Non-pigmented ciliary epithelial cell (primary cell): Measurements from ENCODE around the gene CAMK1D.
A peak's percentile ranks its signal among the peaks of the same experiment; 100 is the strongest.

Experiments
- DNase-seq: peaks from one replicate; pipeline ENCODE4 v3.0.0-alpha.2; 2010; ENCODE audit warnings: low read depth

Gene CAMK1D

GRCh38 chr10:12375076-12375504 is 25.7 kb downstream of the CAMK1D start:
- DNase-seq = no peak

DNA sequence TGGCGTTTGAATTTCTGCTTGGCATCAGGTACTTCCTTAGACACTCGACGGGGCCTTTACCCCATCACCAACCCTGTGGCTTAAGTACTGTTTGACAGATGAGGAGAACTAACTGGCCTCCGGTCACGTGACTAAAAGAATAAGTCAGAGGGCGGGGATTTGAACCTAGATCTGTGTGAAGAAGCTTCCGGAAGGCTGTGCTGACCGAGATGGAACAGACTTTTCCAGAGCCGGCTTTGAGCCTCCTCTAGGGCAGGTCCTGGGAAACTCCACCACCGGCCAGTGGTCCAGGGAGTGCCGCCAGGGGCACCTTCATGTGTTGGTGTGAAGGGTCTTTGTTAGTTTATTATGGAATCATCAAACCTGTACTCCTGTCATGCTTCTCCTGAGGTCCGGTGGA is 26.9 kb downstream of the CAMK1D start:
- no peak for DNase-seq

DNA sequence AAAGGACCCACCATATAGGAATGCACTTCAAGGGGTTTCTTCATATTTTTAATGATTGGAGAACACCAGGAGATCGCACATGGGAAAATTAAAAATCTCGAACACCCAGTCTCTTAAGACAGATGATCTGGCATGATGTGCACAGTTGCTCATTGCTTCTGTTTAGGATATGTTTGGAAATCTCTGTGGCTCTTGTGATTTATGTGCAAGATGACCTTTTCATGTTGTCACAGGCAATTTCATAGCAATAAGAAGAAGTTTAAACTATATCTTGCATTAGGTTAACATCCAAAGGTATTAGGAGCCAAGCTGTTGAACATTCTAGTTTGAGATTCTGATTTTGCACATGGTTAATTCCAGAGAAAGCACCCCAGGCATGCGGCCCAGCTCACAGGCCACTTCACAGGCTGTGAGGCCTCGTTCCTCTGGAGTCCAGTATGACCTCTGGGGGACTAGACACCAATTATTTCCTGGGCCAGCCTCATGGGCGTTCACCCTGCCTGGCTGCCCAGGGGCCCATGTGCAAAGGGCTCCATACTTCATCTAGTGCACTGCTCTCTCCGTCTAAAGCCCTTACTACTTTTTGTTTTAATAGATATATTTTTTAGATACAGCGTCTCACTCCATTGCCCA is 28.4 kb downstream of the CAMK1D start:
- no peak for DNase-seq

GRCh38 chr10:12380999-12381398 is 31.7 kb downstream of the CAMK1D start:
- DNase-seq = no peak

DNA sequence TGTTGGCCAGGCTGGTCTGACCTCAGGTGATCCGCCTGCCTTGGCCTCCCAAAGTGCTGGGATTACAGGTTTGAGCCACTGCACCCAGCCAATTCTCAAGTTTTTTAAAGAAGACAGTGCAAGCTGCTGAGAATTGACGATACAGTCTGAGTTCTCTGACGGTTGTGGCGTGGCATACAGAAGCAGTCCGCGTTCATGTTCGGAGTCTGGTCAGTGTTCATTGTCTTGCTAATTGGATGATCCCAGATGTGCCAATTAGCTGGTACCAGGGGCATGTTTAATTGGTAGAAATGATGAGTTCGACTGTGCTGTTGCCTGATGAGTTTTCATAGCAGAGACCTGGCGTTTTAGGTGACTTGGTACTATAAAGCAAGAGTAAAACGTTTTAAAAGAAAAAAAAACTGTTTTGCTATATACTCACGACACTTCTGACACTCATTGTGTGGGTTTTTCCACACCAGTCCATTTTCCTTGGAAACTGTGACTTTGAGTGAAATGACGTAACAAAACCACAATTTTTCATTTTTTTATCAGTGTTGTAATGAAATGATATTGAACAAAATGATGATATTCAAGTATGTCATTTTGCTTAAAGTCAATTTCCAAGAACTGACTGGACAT is 32.3 kb downstream of the CAMK1D start:
- DNase-seq = no peak

GRCh38 chr10:12382157-12382548 is 32.8 kb downstream of the CAMK1D start:
- DNase-seq = no peak

DNA sequence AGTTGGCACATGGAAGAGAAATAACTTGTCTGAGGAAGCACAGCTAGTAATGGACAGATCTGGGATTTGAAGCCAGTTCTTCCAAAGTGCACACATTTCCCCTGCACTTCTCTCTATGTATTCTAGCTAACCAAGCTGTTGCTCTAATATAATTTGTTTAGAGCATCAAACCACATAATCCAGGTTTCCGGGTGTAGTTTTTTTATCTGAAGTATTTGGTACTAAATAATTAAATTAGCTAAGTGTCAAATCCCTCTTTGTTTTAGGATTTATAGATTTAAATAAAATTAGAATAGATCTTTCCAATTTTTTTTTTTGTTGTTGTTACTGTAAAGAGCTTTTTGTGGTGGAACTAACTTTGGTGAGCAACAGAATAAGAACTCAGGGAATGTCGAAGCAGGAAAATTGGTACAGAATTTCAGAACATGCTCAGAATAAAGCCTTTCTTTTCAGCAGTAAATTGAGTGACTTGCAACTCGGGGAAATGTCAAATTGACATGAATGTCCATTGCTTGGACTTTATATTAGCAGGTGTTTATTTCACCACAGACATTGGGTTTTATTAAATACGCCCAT is 33.7 kb downstream of the CAMK1D start:
- no peak for DNase-seq

GRCh38 chr10:12384906-12385305 is 35.6 kb downstream of the CAMK1D start:
- DNase-seq = no peak

GRCh38 chr10:12387561-12388210 is 38.3 kb downstream of the CAMK1D start:
- no peak for DNase-seq

GRCh38 chr10:12388671-12389070 is 39.3 kb downstream of the CAMK1D start:
- no peak for DNase-seq

- no peak for DNase-seq
These were observed 39.9 kb downstream of the CAMK1D start for GRCh38 chr10:12389154-12389734.

GRCh38 chr10:12390733-12391132 is 41.4 kb downstream of the CAMK1D start:
- DNase-seq = no peak

DNA sequence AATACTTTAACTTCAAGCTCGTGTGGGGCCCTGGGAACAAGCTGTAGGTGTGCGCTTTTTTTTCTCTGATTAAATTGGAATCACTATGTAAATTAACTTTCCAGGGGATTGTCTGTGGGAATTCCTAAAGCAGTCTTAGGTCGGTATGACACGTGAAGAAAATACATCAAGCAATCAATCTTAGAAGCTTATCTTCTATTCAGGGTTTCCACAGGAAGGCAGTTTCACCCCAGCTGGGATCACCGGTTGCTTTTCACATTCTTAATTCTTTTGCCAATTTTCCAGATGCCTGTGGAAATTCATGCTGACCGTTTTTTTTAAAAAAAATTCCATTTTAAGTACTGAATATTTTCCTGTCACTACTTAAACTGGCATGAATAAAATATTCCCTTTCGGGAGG is 41.9 kb downstream of the CAMK1D start:
- DNase-seq = no peak

- DNase-seq = no peak
These were observed 44.5 kb downstream of the CAMK1D start for GRCh38 chr10:12393831-12394230.

GRCh38 chr10:12394241-12395033 is 45.1 kb downstream of the CAMK1D start:
- no peak for DNase-seq

- no peak for DNase-seq
These were observed 46.7 kb downstream of the CAMK1D start for GRCh38 chr10:12396093-12396492.

DNA sequence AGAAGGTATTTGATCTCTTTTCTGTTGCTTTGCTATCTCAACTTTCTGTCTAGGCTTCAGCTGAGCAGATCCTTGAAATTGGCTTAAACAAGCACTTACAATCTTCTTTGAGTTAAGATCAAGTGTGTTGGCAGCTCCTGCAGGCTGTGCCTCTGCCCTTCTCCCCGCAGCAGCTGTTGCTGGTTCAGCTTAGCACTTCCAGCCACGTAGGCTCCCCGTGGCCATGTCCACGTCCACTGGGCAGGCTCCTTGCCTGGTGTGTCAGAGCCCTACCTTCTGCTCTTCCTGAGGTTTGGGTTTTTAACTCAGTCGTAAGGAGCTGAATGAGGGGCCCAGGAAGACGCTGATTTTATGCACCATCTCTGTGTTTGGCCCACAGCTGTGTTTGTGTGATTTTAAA is 47.2 kb downstream of the CAMK1D start:
- no peak for DNase-seq

- DNase-seq = no peak
These were observed 48.0 kb downstream of the CAMK1D start for GRCh38 chr10:12397147-12397896.

DNA sequence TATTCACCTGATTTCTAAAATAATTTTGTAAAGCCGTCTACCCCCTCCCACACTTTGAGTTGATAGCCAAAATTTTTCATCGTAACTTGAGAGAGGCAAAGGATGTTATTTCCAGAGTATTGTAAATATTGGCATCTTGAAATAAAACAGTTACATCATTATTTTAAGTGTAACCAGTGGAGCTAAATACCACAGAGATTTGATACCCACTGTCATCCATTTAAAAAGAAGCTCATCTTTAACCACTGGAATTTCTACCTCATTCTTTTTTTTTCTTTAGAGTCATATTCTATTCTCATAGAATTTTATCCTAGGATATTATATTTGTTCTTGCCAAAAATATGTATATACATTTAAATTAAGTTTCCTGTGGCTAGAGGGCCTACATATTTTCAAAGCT is 48.6 kb downstream of the CAMK1D start:
- no peak for DNase-seq

- peak; percentile 60 for DNase-seq
These were observed 51.1 kb downstream of the CAMK1D start for GRCh38 chr10:12400266-12400931.

GRCh38 chr10:12401466-12401865 is 52.1 kb downstream of the CAMK1D start:
- DNase-seq = no peak
